B cell (primary cell): ENCODE results near the gene ODF4. TPM values are rescaled to one million over a fixed set of nuclear protein-coding genes. Genes with fewer than 3 reads are reported as not detected.

ENCODE experiments used
- ATAC-seq: fragments of 200-7000 bp; cut with Tn5 transposase; one replicate; pipeline ENCODE4 v1.10.0; 2021; ENCODE audit warnings: low read depth, mild to moderate bottlenecking, moderate number of reproducible peaks, moderate library complexity
- CTCF ChIA-PET: fragments of 350-600 bp; sonication (Branson Sonifier 250); formaldehyde crosslinking; loops from one replicate; lab custom pipeline; 2021; ENCODE audit warnings: antibody characterized with exemption, inconsistent platforms; lab: Charles Lee
- POLR2A ChIA-PET: fragments of 350-600 bp; sonication (Branson Sonifier 250); formaldehyde crosslinking; loops from one replicate; lab custom pipeline; 2021; ENCODE audit warnings: antibody characterized with exemption; lab: Charles Lee
- DNase-seq: peaks from one replicate; pipeline ENCODE4 v3.0.0; 2013
- H2AFZ ChIP-seq: 2 replicates; pipeline ENCODE4 v1.6.1; 2012; ENCODE audit warnings: mild to moderate bottlenecking, low read depth, low read length; ENCODE audit not compliant: insufficient read depth, poor library complexity, severe bottlenecking
- H3K27ac ChIP-seq, 2 donors: 1 replicate in 1 of 2; 2 replicates in 1 of 2; pipeline ENCODE4 v1.5.1; 2012 to 2013; ENCODE audit warnings: low read length in 2 of 2, mild to moderate bottlenecking in 2 of 2, moderate library complexity in 1 of 2
- H3K27me3 ChIP-seq, 4 experiments: fragments of 200-600 bp in 1 of 4; sonication (generic) in 1 of 4; replicated peaks in 1 of 4; 1 replicate in 2 of 4; 2 replicates in 2 of 4; pipeline versions ENCODE4 v1.6.1 to v1.7.0; 2013 to 2016; ENCODE audit warnings: low read length in 3 of 4, mild to moderate bottlenecking in 2 of 4, mixed read lengths in 1 of 4, moderate library complexity in 1 of 4; ENCODE audit not compliant: insufficient read depth in 4 of 4, control insufficient read depth in 3 of 4; ENCODE audit errors: control extremely low read depth in 1 of 4
- H3K36me3 ChIP-seq, 2 experiments: replicated peaks in 1 of 2; 1 replicate in 1 of 2; 2 replicates in 1 of 2; pipeline versions ENCODE4 v1.6.1 to v1.7.1; 2013; ENCODE audit warnings: low read length in 1 of 2; ENCODE audit not compliant: insufficient read depth in 2 of 2, control insufficient read depth in 1 of 2; ENCODE audit errors: control extremely low read depth in 1 of 2, extremely low read depth in 1 of 2
- H3K4me1 ChIP-seq, 2 donors: fragments of 200-600 bp in 1 of 2; sonication (generic) in 1 of 2; 1 replicate in 1 of 2; 2 replicates in 1 of 2; pipeline versions ENCODE4 v1.5.1 to v1.6.1; 2013 to 2017; ENCODE audit warnings: low read length in 2 of 2; ENCODE audit not compliant: control insufficient read depth in 2 of 2, insufficient read depth in 2 of 2
- H3K4me2 ChIP-seq: replicated peaks from 2 replicates; pipeline ENCODE3; 2012; ENCODE audit warnings: mild to moderate bottlenecking, low read depth, low read length; ENCODE audit not compliant: poor library complexity, severe bottlenecking
- H3K4me3 ChIP-seq, 5 experiments: fragments of 200-600 bp in 1 of 5; sonication (generic) in 1 of 5; 1 replicate in 3 of 5; 2 replicates in 2 of 5; pipeline versions ENCODE4 v1.5.1 to v1.7.0; 2011 to 2016; ENCODE audit warnings: low read length in 4 of 5, mild to moderate bottlenecking in 4 of 5, low read depth in 2 of 5, control low read depth in 1 of 5, moderate library complexity in 1 of 5; ENCODE audit not compliant: insufficient read depth in 1 of 5; ENCODE audit errors: control extremely low read depth in 1 of 5, extremely low read depth in 1 of 5
- H3K79me2 ChIP-seq: fragments of 200-600 bp; sonication (generic); one replicate; pipeline ENCODE4 v1.6.0; 2016; ENCODE audit warnings: low read length; ENCODE audit not compliant: control insufficient read depth, insufficient read depth
- H3K9ac ChIP-seq: fragments of 200-600 bp; sonication (generic); 2 replicates; pipeline ENCODE4 v1.6.1; 2017; ENCODE audit warnings: mild to moderate bottlenecking, low read length, moderate library complexity
- H3K9me3 ChIP-seq, 3 donors: one replicate each; pipeline versions ENCODE4 v1.6.1 to v1.7.1; 2013; ENCODE audit warnings: low read length in 2 of 3; ENCODE audit not compliant: control insufficient read depth in 2 of 3, insufficient read depth in 1 of 3; ENCODE audit errors: control extremely low read depth in 1 of 3
- H4K20me1 ChIP-seq: 2 replicates; pipeline ENCODE4 v1.6.0; 2012; ENCODE audit warnings: mild to moderate bottlenecking, low read length; ENCODE audit not compliant: insufficient read depth, control insufficient read depth, poor library complexity, severe bottlenecking
- H3K27ac Mint-ChIP-seq: one replicate; pipeline ENCODE4 v1.8.0; 2021; ENCODE audit warnings: mixed read lengths
- H3K27me3 Mint-ChIP-seq: one replicate; pipeline ENCODE4 v1.8.0; 2021; ENCODE audit warnings: mixed read lengths
- H3K4me1 Mint-ChIP-seq: one replicate; pipeline ENCODE4 v1.8.0; 2021; ENCODE audit warnings: mixed read lengths
- H3K4me3 Mint-ChIP-seq: one replicate; pipeline ENCODE4 v1.8.0; 2021; ENCODE audit warnings: mixed read lengths
- H3K9me3 Mint-ChIP-seq: one replicate; pipeline ENCODE4 v1.8.0; 2022; ENCODE audit warnings: mixed read lengths; ENCODE audit not compliant: insufficient read depth
- EZH2 ChIP-seq: IDR thresholded peaks from 2 replicates; pipeline ENCODE4 v1.6.1; 2012; ENCODE audit warnings: borderline replicate concordance, low read depth, mild to moderate bottlenecking, moderate library complexity, low read length; ENCODE audit not compliant: insufficient read depth, poor library complexity, severe bottlenecking
- WGBS: methylation state at CpG from one replicate; pipeline ENCODE4 v1.1.5; 2013; ENCODE audit warnings: missing lambda C conversion rate; ENCODE audit not compliant: insufficient coverage; 5-methylcytosine and 5-hydroxymethylcytosine counted together
- intact Hi-C: fragments of 100-400 bp; cut with micrococcal nuclease; formaldehyde crosslinking; loops from one replicate; pipeline ENCODE4 v1.10.0; 2022
- polyA plus RNA-seq: library from polyadenylated mRNA; depleted of rRNA; stranded (reverse); fragments of >200 nt; gene quantifications from 2 replicates; pipeline ENCODE4 v1.2.3, GENCODE V29; 2012
- total RNA-seq, 2 donors: library from RNA; stranded (reverse); fragments of 120-200 nt in 1 of 2; gene quantifications; 1 replicate in 1 of 2; 2 replicates in 1 of 2; pipeline versions ENCODE4 v1.2.3 to v1.2.4, GENCODE V29; 2013 to 2022
- TF ChIP-seq, protein P1 (sequence below): fragments of 200-600 bp; IDR thresholded peaks from one replicate; pipeline ENCODE4 v1.8.0; 2022; ENCODE audit warnings: antibody characterized with exemption, mild to moderate bottlenecking

ODF4 gene
- total and polyA plus RNA-seq, 2 donors (not counting 1 experiment from before 2014, with no cell fraction given) = not detected

DNA sequence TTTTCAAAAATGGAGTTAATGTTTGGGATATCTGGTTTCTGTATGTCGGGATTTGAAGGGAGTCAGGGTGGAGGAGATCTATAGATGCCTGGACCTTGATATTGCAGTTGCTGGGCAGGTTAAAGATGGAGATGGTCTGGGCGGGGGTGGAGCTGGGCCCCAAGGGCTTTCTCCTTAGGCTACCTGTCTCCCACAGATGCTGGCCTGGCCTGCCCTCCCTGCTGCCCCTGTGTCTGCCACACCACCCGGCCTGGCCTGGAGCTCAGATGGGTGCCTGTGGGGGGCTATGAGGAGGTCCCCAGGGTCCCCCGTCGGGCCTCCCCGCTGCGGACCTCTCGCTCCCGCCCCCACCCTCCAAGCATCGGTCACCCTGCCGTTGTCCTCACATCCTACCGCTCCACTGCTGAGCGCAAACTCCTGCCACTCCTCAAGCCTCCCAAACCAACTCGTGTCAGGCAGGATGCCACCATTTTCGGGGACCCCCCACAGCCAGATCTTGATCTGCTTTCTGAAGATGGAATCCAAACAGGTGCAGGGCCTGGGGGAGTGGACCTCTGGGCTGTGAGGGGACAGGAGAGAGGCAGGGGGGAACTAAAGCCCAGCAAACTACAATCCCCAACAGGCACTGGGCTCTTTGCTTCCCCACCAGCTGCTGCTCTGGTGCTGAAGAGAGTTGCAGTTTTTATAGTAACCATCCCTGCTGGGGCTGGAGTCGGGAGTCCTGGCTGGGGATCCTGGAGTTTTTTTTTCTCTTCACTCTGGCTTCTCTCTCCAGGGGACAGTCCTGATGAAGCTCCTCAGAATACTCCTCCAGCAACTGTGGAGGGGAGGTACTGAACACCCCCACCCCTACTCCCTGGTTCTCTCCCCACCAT, 26.7 kb upstream of the ODF4 start:
- Histone ChIP-seq H3K4me1 (no peaks in the 10 kb centered on the region), H3K9ac (no peak overlapping the region), H3K9me3 (no peaks in the 10 kb centered on the region), H3K36me3 (no peaks in the 10 kb centered on the region), H3K4me3 (no peak overlapping the region), H3K27me3 (peaks cover 0 to 40% (median 4%) of the 10 kb centered on the region in 4 experiments), H2AFZ (no peak overlapping the region), H4K20me1 (no peaks in the 10 kb centered on the region), H3K4me2 (no peak overlapping the region), H3K27ac (no peak overlapping the region), H3K79me2 (no peaks in the 10 kb centered on the region)
- 100% methylated on average over 6 of the region's 16 CpGs for WGBS
- ATAC-seq = no peak
- POLR2A ChIA-PET = no interaction called here
- Mint-ChIP-seq H3K4me1 (no peaks in the 10 kb centered on the region), H3K27ac (no peak overlapping the region), H3K4me3 (no peak overlapping the region), H3K9me3 (no peaks in the 10 kb centered on the region), H3K27me3 (peaks cover 31% of the 10 kb centered on the region)
- TF ChIP-seq, protein P1, sequence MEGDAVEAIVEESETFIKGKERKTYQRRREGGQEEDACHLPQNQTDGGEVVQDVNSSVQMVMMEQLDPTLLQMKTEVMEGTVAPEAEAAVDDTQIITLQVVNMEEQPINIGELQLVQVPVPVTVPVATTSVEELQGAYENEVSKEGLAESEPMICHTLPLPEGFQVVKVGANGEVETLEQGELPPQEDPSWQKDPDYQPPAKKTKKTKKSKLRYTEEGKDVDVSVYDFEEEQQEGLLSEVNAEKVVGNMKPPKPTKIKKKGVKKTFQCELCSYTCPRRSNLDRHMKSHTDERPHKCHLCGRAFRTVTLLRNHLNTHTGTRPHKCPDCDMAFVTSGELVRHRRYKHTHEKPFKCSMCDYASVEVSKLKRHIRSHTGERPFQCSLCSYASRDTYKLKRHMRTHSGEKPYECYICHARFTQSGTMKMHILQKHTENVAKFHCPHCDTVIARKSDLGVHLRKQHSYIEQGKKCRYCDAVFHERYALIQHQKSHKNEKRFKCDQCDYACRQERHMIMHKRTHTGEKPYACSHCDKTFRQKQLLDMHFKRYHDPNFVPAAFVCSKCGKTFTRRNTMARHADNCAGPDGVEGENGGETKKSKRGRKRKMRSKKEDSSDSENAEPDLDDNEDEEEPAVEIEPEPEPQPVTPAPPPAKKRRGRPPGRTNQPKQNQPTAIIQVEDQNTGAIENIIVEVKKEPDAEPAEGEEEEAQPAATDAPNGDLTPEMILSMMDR = no peak
- no peak for TF ChIP-seq EZH2
- CTCF ChIA-PET = interaction anchor here (1.0 kb wide), 1 partner anchor 201 kb away, joined by 3 read pairs; no protein-coding TSS in a partner anchor
- intact Hi-C loops = no loop called here
- no peak for DNase-seq
